AG10803 (cell line): ENCODE measurements around the gene CRIP1.

ENCODE experiments used
- DNase-seq: peaks from one replicate; pipeline ENCODE4 v3.0.0; 2010; ENCODE audit warnings: low read depth
- H3K4me3 ChIP-seq: 2 replicates; pipeline ENCODE4 v1.5.1; 2011; ENCODE audit warnings: mild to moderate bottlenecking, low read length, control low read depth
- TF ChIP-seq, protein P1 (sequence below): conservative IDR thresholded peaks from 2 replicates; pipeline ENCODE4 v1.5.1; 2011; ENCODE audit warnings: mild to moderate bottlenecking, low read length, control low read depth, inconsistent platforms

The CRIP1 gene

DNA sequence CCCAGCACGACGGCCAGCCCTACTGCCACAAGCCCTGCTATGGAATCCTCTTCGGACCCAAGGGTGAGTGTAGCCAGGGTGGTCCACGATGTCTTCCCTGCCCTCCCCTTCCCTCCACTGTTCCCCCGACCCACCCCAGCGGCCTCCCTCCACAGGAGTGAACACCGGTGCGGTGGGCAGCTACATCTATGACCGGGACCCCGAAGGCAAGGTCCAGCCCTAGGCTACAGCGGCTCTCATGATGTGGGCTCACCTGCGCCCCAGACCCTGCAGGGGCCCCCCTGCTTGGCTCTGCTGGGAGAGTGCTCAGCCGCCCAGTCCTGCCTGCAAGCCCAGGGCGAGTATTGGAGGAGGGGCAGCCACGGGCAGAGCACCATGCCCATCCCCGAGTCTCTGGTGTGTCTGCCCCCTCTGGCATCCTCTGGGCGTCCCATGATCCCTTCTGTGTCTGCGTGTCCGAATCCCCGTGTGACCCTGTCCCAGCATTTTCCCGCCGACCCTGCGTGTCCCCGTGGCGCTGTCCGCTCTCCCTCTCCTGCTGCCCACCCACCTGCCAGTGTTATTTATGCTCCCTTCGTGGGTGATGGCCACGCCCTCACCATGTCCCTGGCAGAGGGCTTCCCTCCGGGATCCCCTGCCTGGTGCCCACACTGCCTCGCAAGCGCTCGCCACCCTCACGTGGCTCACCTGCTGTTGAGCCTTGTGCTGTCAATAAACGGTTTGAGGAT is 7.1 kb upstream of the CRIP1 start:
- DNase-seq: no peak
- TF ChIP-seq, protein P1, sequence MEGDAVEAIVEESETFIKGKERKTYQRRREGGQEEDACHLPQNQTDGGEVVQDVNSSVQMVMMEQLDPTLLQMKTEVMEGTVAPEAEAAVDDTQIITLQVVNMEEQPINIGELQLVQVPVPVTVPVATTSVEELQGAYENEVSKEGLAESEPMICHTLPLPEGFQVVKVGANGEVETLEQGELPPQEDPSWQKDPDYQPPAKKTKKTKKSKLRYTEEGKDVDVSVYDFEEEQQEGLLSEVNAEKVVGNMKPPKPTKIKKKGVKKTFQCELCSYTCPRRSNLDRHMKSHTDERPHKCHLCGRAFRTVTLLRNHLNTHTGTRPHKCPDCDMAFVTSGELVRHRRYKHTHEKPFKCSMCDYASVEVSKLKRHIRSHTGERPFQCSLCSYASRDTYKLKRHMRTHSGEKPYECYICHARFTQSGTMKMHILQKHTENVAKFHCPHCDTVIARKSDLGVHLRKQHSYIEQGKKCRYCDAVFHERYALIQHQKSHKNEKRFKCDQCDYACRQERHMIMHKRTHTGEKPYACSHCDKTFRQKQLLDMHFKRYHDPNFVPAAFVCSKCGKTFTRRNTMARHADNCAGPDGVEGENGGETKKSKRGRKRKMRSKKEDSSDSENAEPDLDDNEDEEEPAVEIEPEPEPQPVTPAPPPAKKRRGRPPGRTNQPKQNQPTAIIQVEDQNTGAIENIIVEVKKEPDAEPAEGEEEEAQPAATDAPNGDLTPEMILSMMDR: no peak
- no peak overlapping the region for H3K4me3 ChIP-seq

DNA sequence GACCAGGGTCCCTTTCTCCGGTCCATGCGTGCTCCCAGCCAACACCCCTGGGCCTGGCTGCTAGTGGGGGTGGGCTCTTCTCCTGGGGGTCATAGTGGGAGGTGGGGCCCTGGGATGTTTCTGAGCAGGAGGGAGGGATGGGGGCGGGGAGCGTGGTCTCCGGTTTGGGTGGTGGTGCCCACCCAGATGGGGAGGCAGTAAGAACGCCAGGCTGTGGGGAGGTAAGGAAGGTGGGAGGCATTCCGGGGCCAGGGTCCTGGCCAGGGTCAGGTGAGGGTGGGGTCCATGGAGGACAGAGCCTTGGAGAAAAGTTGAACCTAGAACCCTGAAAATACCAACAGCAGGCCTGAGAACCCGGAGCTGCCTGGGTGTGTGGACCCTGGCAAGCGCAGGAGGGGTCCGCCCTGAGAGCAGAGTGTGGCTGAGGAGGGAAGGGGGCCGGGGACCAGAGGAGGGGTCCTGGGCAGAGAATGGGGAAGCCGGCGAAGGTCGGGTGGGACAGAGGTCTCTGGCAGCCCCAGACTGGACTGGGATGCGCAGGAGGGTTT is 6.4 kb upstream of the CRIP1 start:
- no peak for DNase-seq
- H3K4me3 ChIP-seq: no peak overlapping the region
- TF ChIP-seq, protein P1: no peak

DNA sequence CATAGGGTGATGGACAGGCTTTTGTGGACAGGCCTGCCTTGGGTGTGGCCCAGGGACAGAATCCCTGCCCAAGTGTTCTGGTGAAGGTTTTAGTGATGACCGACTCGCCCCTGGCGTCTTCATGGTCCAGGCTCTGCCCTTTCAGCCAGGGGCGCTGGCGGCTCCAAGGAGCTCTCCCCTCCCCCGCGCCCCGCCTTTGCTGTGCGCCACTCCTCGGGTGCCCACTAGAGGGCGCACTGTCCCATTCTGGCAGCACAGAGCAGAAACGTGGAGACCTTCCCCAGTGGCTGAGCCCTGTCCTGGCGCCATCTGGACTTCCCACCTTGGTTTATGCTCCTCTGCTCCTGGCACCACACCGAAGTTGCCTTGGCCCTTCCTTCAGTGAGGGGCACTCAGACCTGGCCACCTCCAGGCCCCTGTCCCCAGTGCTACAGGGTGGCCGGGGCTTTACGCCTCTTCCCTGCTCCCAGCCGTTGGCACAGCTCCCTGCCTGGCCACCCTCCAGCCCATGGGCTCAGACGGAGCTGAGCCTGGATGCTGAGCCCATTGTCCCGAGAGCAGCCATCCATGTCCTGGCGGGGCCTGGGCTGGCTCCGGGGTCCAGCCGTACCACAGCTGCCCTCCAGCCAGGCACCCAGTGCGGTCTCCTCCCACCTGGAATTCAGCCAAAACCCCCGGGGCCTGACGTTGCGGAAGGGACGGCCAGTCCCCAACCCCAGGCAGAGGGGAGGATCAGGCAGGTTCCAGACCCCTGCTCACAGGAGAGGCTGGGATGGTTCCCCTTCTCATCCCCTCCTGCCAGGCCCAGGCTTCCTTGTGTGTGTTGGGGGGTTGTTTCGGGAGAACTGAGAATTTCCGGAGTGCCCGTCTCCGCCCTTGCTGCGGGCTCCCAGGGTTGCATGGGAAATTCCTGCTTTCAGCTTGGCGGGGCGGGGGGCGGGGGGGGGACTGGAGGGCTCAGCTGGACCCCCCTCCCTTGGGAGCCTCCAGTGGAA is 5.6 kb upstream of the CRIP1 start:
- peak; percentile 87 for DNase-seq
- TF ChIP-seq, protein P1: peak; percentile 90
- H3K4me3 ChIP-seq: peak overlapping the region; percentile 59

GRCh38 chr14:105481886-105482457 is 4.7 kb upstream of the CRIP1 start:
- H3K4me3 ChIP-seq: peak overlapping the region; percentile 59
- peak; percentile 99 for DNase-seq
- TF ChIP-seq, protein P1: peak; percentile 23

DNA sequence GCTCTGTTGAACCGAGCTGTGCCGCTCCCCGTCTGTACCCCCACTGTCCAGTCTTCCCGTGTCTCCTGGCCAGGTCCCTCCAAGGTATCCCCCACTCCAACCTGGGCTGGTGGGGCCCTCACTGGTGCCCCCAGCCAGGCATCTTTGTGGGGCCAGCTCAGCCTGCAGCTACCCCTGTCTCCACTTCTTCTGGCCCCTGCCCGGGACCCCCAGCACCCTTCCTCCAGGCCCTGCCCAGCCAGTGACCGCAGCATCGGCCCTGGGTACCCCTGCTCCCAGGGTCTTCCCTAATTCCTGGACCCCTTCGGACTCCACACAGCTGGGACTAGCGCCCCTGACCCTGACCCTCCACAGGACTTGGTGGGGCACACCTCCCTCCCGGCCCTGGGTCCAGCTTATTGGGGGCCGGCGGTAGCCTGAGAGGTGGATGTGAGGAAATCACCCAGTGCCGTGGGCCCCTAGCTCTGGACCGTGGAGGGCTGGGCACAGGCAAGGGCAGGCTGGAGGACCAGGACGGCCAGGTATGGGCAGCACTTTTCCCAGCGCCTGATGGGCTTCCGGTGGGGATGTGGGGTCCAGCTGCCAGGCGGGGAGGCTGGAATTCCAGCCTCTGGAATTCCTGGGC is 4.1 kb upstream of the CRIP1 start:
- DNase-seq: no peak
- no peak overlapping the region for H3K4me3 ChIP-seq
- TF ChIP-seq, protein P1: no peak

DNA sequence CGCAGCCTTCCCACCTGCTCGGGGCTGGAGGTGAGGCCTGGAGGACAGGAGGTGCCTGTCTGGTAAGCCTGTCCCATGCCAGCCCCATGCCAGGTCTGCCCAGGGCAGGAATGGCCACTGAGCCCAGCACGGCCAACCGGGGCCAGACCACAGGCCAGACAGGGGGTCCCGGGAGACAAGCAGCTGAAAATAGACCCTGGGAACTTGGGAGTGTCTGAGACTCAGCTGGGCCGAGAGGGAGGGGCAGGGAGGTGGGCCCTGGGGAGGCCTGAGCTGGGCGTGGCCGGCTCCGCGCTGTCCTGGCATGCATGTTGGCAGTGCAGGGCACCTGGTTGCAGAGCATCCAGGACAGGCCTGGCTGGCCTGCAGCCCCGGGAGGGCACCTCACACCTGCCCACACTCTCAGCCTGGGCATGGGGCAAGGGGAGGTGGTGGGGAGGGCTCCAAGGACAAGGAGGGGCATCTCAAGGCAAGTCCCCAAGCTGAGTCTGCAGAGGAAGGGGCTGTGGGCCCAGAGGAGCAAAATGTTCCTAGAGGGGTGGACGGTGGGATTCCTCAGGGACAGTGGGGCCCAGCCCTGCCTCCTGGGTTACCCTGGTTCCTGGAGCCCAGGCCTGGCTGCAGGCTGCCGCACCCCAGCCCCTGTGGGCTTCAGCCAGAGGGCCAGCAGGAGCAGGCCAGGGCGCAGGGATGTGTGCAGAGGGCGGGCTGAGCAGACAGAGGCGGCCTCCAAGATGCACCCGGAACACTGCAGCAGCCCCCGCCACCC is 3.2 kb upstream of the CRIP1 start:
- no peak for DNase-seq
- no peak overlapping the region for H3K4me3 ChIP-seq
- TF ChIP-seq, protein P1: no peak
